Panc1 (cell line): ENCODE results near the gene CDV3. TPM values are rescaled to one million over a fixed set of nuclear protein-coding genes. Genes with fewer than 3 reads are reported as not detected.

ENCODE experiments used
- ATAC-seq: fragments of 200-7000 bp; cut with Tn5 transposase; 2 replicates; pipeline ENCODE4 v1.9.1; 2020; ENCODE audit warnings: mild to moderate bottlenecking, moderate library complexity
- BruUV-seq: library from RNA; stranded (reverse); fragments of 400-500 nt; replicated peaks from 2 replicates; lab custom pipeline; 2021; lab: Mats Ljungman, UMichigan
- CTCF ChIA-PET: fragments of 300-600 bp; sonication (Branson Sonifier 250); formaldehyde crosslinking; loops from one replicate; lab custom pipeline; 2022; ENCODE audit warnings: antibody characterized with exemption; lab: Charles Lee
- POLR2A ChIA-PET: fragments of 300-600 bp; sonication (Branson Sonifier 250); formaldehyde crosslinking; loops from one replicate; lab custom pipeline; 2022; ENCODE audit warnings: antibody characterized with exemption; lab: Charles Lee
- DNase-seq: peaks from one replicate; pipeline ENCODE4 v3.0.0-alpha.2; 2010; ENCODE audit warnings: low read depth, low spot score
- H3K27ac ChIP-seq: 2 replicates; pipeline ENCODE4 v1.5.1; 2011; ENCODE audit warnings: mild to moderate bottlenecking, low read length, inconsistent platforms
- H3K27me3 ChIP-seq: fragments of 200-500 bp; sonication (Bioruptor generic); 2 replicates; pipeline ENCODE4 v1.6.0; 2014; ENCODE audit warnings: low read length, inconsistent platforms; ENCODE audit not compliant: control insufficient read depth, insufficient read depth
- H3K36me3 ChIP-seq: fragments of 200-500 bp; sonication (Bioruptor generic); 2 replicates; pipeline ENCODE4 v1.5.1; 2014; ENCODE audit warnings: inconsistent platforms, mild to moderate bottlenecking, low read length, moderate library complexity; ENCODE audit not compliant: control insufficient read depth, insufficient read depth
- H3K4me1 ChIP-seq: 2 replicates; pipeline ENCODE4 v1.5.1; 2011; ENCODE audit warnings: inconsistent platforms, mild to moderate bottlenecking, low read length, moderate library complexity; ENCODE audit not compliant: control insufficient read depth, insufficient read depth
- H3K4me3 ChIP-seq, 2 experiments: 2 replicates each; pipeline ENCODE4 v1.5.1; 2011 to 2012; ENCODE audit warnings: low read depth in 2 of 2, low read length in 2 of 2, mild to moderate bottlenecking in 2 of 2, inconsistent platforms in 1 of 2, moderate library complexity in 1 of 2
- H3K9me3 ChIP-seq: fragments of 200-500 bp; sonication (Bioruptor generic); 2 replicates; pipeline ENCODE4 v1.5.1; 2014; ENCODE audit warnings: low read depth, mild to moderate bottlenecking, inconsistent platforms, low read length, moderate library complexity; ENCODE audit not compliant: control insufficient read depth, insufficient read depth
- CTCF ChIP-seq: fragments of 450-650 bp; IDR thresholded peaks from 2 replicates; pipeline ENCODE4 v1.5.1; 2017; ENCODE audit warnings: mild to moderate bottlenecking
- POLR2AphosphoS5 ChIP-seq: IDR thresholded peaks from 2 replicates; pipeline ENCODE4 v1.6.1; 2012; ENCODE audit warnings: mild to moderate bottlenecking, low read depth, low read length, moderate library complexity
- REST ChIP-seq, 2 experiments: IDR thresholded peaks; 2 replicates each; pipeline ENCODE4 v1.6.1; 2011 to 2012; ENCODE audit warnings: low read depth in 2 of 2, control low read depth in 1 of 2, low read length in 1 of 2, mild to moderate bottlenecking in 1 of 2, moderate library complexity in 1 of 2; ENCODE audit not compliant: insufficient read depth in 1 of 2
- SIN3A ChIP-seq: IDR thresholded peaks from 2 replicates; pipeline ENCODE4 v1.6.1; 2012; ENCODE audit warnings: low read depth, mild to moderate bottlenecking, low read length, moderate library complexity, borderline replicate concordance; ENCODE audit not compliant: insufficient read depth
- TCF7L2 ChIP-seq: IDR thresholded peaks from 2 replicates; pipeline ENCODE4 v1.6.1; 2011; ENCODE audit warnings: mild to moderate bottlenecking, low read depth, low read length, inconsistent platforms
- in situ Hi-C: cut with HindIII; loops from 2 replicates; pipeline ENCODE4 v1.10.0; 2016; ENCODE audit warnings: low sequenced_read_pairs, low pct_unique_long_range_greater_than_20kb
- intact Hi-C: fragments of 100-400 bp; cut with micrococcal nuclease; formaldehyde crosslinking; loops from one replicate; pipeline ENCODE4 v1.10.0; 2022; ENCODE audit not compliant: unreplicated experiment
- total RNA-seq: library from RNA; stranded (reverse); gene quantifications from one replicate; pipeline ENCODE4 v1.2.1, GENCODE V29; 2021; ENCODE audit not compliant: unreplicated experiment

Gene CDV3
- total RNA-seq, 1 experiment from 2014 or later = 506 TPM

GRCh38 chr3:133589503-133589902 lies 16.0 kb downstream of the CDV3 start:
- Histone ChIP-seq H3K4me1 (peaks cover 52% of the 10 kb centered on the region), H3K36me3 (peaks cover 35% of the 10 kb centered on the region), H3K27ac (peak overlapping the region; percentile 18), H3K4me3 (no peak overlapping the region), H3K9me3 (no peaks in the 10 kb centered on the region), H3K27me3 (no peaks in the 10 kb centered on the region)
- in situ Hi-C loops = no loop called here
- POLR2A ChIA-PET = no interaction called here
- TF ChIP-seq CTCF (no peak), TCF7L2 (no peak), REST (IDR thresholded peaks at IDR 0.05; ENCODE audit: insufficient read depth in 1 of 2, low read depth in 2 of 2, low read length in 1 of 2) (no peak), SIN3A (no peak), POLR2AphosphoS5 (no peak; the same call in 1 of the 2 replicates)
- CTCF ChIA-PET = no interaction called here
- intact Hi-C loops = no loop called here
- BruUV-seq = no TSS peak
- ATAC-seq (no peak), DNase-seq (no peak)

- Histone ChIP-seq H3K36me3 (peaks cover 24% of the 10 kb centered on the region), H3K27me3 (no peaks in the 10 kb centered on the region), H3K9me3 (no peaks in the 10 kb centered on the region), H3K4me3 (no peak overlapping the region), H3K4me1 (peaks cover 49% of the 10 kb centered on the region), H3K27ac (peak overlapping the region; percentile 36)
- in situ Hi-C loops (no loop called here), intact Hi-C loops (loop anchor here (10.0 kb wide), 1 partner anchor 867 kb away; the partner anchor contains the start of gene NPHP3)
- POLR2A ChIA-PET = no interaction called here
- BruUV-seq = no TSS peak
- ATAC-seq = peak; percentile 48
- TF ChIP-seq POLR2AphosphoS5 (peak; percentile 55; the same call in 1 of the 2 replicates), TCF7L2 (no peak), CTCF (no peak), REST (IDR thresholded peaks at IDR 0.05; ENCODE audit: insufficient read depth in 1 of 2, low read depth in 2 of 2, low read length in 1 of 2) (no peak), SIN3A (no peak)
- CTCF ChIA-PET = no interaction called here
- no peak for DNase-seq
Measured at GRCh38 chr3:133591271-133591742, 17.8 kb downstream of the CDV3 start.
